H1 (cell line): ENCODE results near the gene TPP2.

Experiments used
- NRF1 ChIP-seq: IDR thresholded peaks from 2 replicates; pipeline ENCODE4 v1.6.1; 2011; ENCODE audit warnings: mild to moderate bottlenecking, low read depth, low read length, improper control_type of control experiment
- TF ChIP-seq, protein P1 (sequence below), 3 experiments: IDR thresholded peaks; 1 replicate in 2 of 3; 2 replicates in 1 of 3; pipeline versions ENCODE4 v1.5.1 to v1.6.1; 2011; ENCODE audit warnings: low read length in 3 of 3, mild to moderate bottlenecking in 3 of 3, inconsistent platforms in 2 of 3, low read depth in 1 of 3, moderate library complexity in 1 of 3; ENCODE audit not compliant: insufficient read depth in 1 of 3; ENCODE audit errors: control extremely low read depth in 1 of 3

DNA sequence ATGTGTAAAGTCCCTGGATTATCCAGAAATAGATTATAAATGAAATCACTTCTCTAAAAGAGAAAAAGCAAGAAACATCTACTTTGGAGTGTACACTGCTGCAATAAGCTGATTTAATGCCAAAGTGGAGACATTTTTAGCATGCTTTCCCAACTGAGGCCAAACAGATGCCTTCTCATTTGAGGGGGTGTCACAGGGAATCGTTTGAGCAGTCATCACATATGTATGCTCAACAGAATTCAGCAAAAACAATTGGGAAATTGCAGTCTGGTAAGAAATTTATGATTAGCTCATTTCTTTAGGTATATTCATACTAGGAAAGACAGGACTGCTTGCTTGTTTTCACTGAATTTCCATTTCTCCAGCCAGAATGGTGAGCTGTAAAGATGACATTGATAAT lies 27.3 kb upstream of the TPP2 start:
- TF ChIP-seq, protein P1, sequence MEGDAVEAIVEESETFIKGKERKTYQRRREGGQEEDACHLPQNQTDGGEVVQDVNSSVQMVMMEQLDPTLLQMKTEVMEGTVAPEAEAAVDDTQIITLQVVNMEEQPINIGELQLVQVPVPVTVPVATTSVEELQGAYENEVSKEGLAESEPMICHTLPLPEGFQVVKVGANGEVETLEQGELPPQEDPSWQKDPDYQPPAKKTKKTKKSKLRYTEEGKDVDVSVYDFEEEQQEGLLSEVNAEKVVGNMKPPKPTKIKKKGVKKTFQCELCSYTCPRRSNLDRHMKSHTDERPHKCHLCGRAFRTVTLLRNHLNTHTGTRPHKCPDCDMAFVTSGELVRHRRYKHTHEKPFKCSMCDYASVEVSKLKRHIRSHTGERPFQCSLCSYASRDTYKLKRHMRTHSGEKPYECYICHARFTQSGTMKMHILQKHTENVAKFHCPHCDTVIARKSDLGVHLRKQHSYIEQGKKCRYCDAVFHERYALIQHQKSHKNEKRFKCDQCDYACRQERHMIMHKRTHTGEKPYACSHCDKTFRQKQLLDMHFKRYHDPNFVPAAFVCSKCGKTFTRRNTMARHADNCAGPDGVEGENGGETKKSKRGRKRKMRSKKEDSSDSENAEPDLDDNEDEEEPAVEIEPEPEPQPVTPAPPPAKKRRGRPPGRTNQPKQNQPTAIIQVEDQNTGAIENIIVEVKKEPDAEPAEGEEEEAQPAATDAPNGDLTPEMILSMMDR (IDR thresholded peaks at IDR 0.05; ENCODE audit: control extremely low read depth in 1 of 3, insufficient read depth in 1 of 3, low read depth in 1 of 3, low read length in 3 of 3), result no peak
- no peak for TF ChIP-seq NRF1
